Measurements from ENCODE around the gene ACBD7. TPM values are rescaled to one million over a fixed set of nuclear protein-coding genes. Genes with fewer than 3 reads are reported as not detected.

The ACBD7 gene
- total RNA-seq, 1 donor from 2014 or later: not detected

DNA sequence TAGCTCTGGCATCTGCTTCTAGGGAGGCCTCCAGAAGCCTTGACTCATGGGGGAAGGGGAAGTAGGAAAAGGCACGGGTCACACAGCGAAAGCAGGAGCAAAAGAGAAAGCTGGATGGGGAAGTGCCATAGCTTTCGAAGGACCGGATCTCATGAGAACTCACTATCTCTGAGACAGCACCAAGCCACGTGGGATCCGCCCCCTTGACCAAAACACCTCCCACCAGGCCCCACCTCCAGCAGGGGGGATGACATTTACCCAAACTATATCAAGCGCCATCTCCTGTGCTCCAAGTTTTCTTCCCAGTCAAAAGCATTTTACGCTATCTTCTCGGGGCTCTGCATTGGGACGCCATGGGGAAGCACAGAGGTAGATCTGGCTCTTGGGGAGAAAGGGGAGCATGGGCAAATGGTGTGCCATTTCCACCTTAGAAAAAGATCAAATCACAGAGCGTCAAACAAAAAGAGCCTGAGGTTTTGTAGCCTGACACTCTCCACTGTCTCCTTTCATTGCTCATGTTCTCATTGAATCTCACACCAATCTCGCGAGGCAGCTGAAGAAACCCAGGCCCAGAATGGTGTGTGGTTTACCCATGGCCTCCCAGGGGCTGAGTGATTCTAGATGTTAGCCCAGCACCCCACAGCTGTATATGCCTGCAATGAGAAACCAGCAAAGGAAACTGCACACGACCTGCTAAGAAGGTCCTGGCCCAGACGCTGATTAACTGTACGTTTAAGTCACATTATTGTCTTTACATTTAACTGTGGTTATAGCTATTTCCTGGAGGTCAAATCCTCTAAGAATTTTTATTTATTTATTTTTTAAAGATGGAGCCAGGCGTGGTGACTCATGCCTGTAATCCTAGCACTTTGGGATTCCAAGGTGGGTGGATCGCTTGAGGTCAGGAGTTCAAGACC lies 52.9 kb downstream of the ACBD7 start:
- ATAC-seq: peak; percentile 32
- no peak for DNase-seq
- intact Hi-C loops (cut with micrococcal nuclease): no loop called here

DNA sequence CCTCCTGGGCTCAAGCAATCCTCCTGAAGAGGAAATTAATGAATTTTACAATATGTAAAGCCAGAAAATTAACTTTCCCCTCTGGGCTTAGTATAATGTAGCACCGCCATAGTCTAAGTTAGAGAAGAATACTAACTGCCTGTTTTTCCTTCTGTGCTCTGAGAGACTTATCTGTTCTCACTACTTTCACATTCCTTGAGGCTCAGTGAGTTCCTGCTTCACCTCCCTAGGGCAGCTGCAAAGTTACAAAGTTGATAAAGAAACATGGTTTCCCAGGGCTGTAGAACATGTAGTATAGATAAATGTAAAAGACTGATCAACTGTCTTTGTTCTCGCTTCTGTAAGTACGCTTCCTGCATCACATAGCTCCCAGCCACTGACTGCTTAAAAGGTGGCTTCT lies 60.8 kb downstream of the ACBD7 start:
- ATAC-seq (no peak), DNase-seq (no peak)
- intact Hi-C loops (cut with micrococcal nuclease): no loop called here

Other genes starting within 250 kb of the ACBD7 start
- gene SUV39H2, start 209.9 kb downstream of the ACBD7 start, total RNA-seq: 5.2 TPM
- 2.7 TPM for gene DCLRE1C, start 134.7 kb downstream of the ACBD7 start, total RNA-seq
- not detected for gene MEIG1, start 129.4 kb downstream of the ACBD7 start, total RNA-seq
- not detected for gene OLAH, start 44.8 kb downstream of the ACBD7 start, total RNA-seq
- 8.4 TPM for gene RPP38, start 8.6 kb upstream of the ACBD7 start, total RNA-seq
- 14.9 TPM for gene NMT2, start 79.9 kb upstream of the ACBD7 start, total RNA-seq

Data from left ventricle myocardium superior (tissue), 1 donor.